ENCODE results near the gene AOC3. TPM values are rescaled to one million over a fixed set of nuclear protein-coding genes. Genes with fewer than 3 reads are reported as not detected.

The AOC3 gene
- total and polyA plus RNA-seq, 2 of the 13 experiments (the other 11 are each of a cell fraction or from before 2014, with no cell fraction given): 8.7 to 51.7 TPM

DNA sequence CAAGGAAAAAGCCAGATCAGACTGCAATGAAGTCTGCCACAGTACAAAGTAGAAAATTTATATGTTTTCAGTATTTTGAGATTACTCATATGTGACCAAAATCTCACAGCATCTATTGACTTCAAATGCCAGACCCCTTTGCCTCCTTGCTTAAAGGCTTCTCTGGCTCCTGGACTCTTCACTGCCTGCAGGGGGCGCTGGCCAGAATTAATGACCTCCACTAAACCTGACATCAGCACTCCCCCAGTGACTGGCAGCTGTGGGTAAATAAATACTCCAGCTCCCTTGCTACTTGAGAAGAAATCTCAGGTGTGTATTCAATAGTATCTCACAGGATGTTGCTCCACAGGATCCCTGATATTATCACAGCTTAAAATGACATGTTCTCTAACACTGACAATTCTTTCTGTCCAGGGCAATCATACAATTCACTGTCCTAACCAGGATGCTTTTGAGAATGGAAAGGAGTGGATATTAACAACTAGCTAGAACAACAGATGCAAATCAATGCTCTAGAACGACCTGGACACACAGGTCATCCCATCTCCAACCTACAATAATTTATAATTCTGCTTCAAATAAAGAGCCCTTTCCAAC, 31.0 kb upstream of the AOC3 start (continued):
- TF ChIP-seq SP2 (CRISPR knock-in tag; IDR thresholded peaks at IDR 0.05): no peak
- no peak for TF ChIP-seq ATAD3A (CRISPR knock-in tag; IDR thresholded peaks at IDR 0.05)
- TF ChIP-seq, protein P1, sequence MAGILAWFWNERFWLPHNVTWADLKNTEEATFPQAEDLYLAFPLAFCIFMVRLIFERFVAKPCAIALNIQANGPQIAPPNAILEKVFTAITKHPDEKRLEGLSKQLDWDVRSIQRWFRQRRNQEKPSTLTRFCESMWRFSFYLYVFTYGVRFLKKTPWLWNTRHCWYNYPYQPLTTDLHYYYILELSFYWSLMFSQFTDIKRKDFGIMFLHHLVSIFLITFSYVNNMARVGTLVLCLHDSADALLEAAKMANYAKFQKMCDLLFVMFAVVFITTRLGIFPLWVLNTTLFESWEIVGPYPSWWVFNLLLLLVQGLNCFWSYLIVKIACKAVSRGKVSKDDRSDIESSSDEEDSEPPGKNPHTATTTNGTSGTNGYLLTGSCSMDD (CRISPR knock-in tag; IDR thresholded peaks at IDR 0.05): no peak
- TF ChIP-seq CHCHD3 (CRISPR knock-in tag; IDR thresholded peaks at IDR 0.05): no peak
- no peak for TF ChIP-seq ZBTB3 (CRISPR knock-in tag; IDR thresholded peaks at IDR 0.05; ENCODE audit: borderline replicate concordance, low read depth)
- TF ChIP-seq, protein P2, sequence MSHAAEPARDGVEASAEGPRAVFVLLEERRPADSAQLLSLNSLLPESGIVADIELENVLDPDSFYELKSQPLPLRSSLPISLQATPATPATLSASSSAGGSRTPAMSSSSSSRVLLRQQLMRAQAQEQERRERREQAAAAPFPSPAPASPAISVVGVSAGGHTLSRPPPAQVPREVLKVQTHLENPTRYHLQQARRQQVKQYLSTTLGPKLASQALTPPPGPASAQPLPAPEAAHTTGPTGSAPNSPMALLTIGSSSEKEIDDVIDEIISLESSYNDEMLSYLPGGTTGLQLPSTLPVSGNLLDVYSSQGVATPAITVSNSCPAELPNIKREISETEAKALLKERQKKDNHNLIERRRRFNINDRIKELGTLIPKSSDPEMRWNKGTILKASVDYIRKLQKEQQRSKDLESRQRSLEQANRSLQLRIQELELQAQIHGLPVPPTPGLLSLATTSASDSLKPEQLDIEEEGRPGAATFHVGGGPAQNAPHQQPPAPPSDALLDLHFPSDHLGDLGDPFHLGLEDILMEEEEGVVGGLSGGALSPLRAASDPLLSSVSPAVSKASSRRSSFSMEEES (CRISPR knock-in tag; IDR thresholded peaks at IDR 0.05): no peak
- TF ChIP-seq ZKSCAN5 (CRISPR knock-in tag; IDR thresholded peaks at IDR 0.05): no peak
- no peak for TF ChIP-seq ZFP36L2 (CRISPR knock-in tag; IDR thresholded peaks at IDR 0.05)
- TF ChIP-seq, protein P3, sequence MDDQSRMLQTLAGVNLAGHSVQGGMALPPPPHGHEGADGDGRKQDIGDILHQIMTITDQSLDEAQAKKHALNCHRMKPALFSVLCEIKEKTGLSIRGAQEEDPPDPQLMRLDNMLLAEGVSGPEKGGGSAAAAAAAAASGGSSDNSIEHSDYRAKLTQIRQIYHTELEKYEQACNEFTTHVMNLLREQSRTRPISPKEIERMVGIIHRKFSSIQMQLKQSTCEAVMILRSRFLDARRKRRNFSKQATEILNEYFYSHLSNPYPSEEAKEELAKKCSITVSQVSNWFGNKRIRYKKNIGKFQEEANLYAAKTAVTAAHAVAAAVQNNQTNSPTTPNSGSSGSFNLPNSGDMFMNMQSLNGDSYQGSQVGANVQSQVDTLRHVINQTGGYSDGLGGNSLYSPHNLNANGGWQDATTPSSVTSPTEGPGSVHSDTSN (CRISPR knock-in tag; IDR thresholded peaks at IDR 0.05; ENCODE audit: borderline replicate concordance): no peak
- TF ChIP-seq HMG20B (CRISPR knock-in tag; conservative IDR thresholded peaks at IDR 0.05): no peak
- no peak for TF ChIP-seq KMT2A (CRISPR knock-in tag; IDR thresholded peaks at IDR 0.05)
- TF ChIP-seq, protein P4, sequence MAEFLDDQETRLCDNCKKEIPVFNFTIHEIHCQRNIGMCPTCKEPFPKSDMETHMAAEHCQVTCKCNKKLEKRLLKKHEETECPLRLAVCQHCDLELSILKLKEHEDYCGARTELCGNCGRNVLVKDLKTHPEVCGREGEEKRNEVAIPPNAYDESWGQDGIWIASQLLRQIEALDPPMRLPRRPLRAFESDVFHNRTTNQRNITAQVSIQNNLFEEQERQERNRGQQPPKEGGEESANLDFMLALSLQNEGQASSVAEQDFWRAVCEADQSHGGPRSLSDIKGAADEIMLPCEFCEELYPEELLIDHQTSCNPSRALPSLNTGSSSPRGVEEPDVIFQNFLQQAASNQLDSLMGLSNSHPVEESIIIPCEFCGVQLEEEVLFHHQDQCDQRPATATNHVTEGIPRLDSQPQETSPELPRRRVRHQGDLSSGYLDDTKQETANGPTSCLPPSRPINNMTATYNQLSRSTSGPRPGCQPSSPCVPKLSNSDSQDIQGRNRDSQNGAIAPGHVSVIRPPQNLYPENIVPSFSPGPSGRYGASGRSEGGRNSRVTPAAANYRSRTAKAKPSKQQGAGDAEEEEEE (CRISPR knock-in tag; IDR thresholded peaks at IDR 0.05; ENCODE audit: borderline replicate concordance): no peak
- TF ChIP-seq, protein P5, sequence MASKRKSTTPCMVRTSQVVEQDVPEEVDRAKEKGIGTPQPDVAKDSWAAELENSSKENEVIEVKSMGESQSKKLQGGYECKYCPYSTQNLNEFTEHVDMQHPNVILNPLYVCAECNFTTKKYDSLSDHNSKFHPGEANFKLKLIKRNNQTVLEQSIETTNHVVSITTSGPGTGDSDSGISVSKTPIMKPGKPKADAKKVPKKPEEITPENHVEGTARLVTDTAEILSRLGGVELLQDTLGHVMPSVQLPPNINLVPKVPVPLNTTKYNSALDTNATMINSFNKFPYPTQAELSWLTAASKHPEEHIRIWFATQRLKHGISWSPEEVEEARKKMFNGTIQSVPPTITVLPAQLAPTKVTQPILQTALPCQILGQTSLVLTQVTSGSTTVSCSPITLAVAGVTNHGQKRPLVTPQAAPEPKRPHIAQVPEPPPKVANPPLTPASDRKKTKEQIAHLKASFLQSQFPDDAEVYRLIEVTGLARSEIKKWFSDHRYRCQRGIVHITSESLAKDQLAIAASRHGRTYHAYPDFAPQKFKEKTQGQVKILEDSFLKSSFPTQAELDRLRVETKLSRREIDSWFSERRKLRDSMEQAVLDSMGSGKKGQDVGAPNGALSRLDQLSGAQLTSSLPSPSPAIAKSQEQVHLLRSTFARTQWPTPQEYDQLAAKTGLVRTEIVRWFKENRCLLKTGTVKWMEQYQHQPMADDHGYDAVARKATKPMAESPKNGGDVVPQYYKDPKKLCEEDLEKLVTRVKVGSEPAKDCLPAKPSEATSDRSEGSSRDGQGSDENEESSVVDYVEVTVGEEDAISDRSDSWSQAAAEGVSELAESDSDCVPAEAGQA (IDR thresholded peaks at IDR 0.05; ENCODE audit: low read depth): no peak
- TF ChIP-seq, protein P5 (CRISPR knock-in tag; IDR thresholded peaks at IDR 0.05; ENCODE audit: borderline replicate concordance): no peak
- TF ChIP-seq FOXK1 (CRISPR knock-in tag; IDR thresholded peaks at IDR 0.05; ENCODE audit: borderline replicate concordance, low read depth): no peak
- TF ChIP-seq ZNF317 (CRISPR knock-in tag; IDR thresholded peaks at IDR 0.05): no peak
- TF ChIP-seq ZNF354B (CRISPR knock-in tag; IDR thresholded peaks at IDR 0.05): no peak
- no peak for TF ChIP-seq ZNF367 (CRISPR knock-in tag; IDR thresholded peaks at IDR 0.05; ENCODE audit: borderline replicate concordance)
- TF ChIP-seq NFE2L1 (CRISPR knock-in tag; IDR thresholded peaks at IDR 0.05; ENCODE audit: borderline replicate concordance): no peak
- TF ChIP-seq SIN3B (IDR thresholded peaks at IDR 0.05; ENCODE audit: low read length): no peak

Data from HepG2 (cell line).